Mesothelial cell of epicardium (in vitro differentiated cells): Measurements from ENCODE around the gene ARSG. TPM values are rescaled to one million over a fixed set of nuclear protein-coding genes. Genes with fewer than 3 reads are reported as not detected.
"Not testable (repeated sequence)": the region's sequence is repeated elsewhere in the genome, so short reads cannot be mapped to it uniquely, and the experiment has no call there.

Experiments
- DNase-seq, 2 experiments: peaks; one replicate each; pipeline ENCODE4 v3.0.0; 2021; ENCODE audit warnings: low spot score in 2 of 2; ENCODE audit not compliant: unreplicated experiment in 2 of 2
- H3K27ac Mint-ChIP-seq: 2 replicates; pipeline ENCODE4 v1.8.0; 2021; ENCODE audit warnings: mixed read lengths
- H3K27me3 Mint-ChIP-seq: 2 replicates; pipeline ENCODE4 v1.8.0; 2021; ENCODE audit warnings: low read depth, mixed read lengths
- H3K36me3 Mint-ChIP-seq: 2 replicates; pipeline ENCODE4 v1.8.0; 2021; ENCODE audit warnings: mixed read lengths
- H3K4me1 Mint-ChIP-seq: 2 replicates; pipeline ENCODE4 v1.8.0; 2021; ENCODE audit warnings: mixed read lengths
- H3K4me3 Mint-ChIP-seq: 2 replicates; pipeline ENCODE4 v1.8.0; 2021; ENCODE audit warnings: mild to moderate bottlenecking, moderate library complexity, mixed read lengths
- H3K9me3 Mint-ChIP-seq: 2 replicates; pipeline ENCODE4 v1.8.0; 2021; ENCODE audit warnings: mixed read lengths
- total RNA-seq: library from RNA; stranded (reverse); gene quantifications from 3 replicates; pipeline ENCODE4 v1.2.1, GENCODE V29; 2021
- TF ChIP-seq, protein P1 (sequence below): fragments of 200-600 bp; sonication (generic); IDR thresholded peaks from one replicate; pipeline ENCODE4 v1.5.0; 2021; ENCODE audit warnings: antibody characterized with exemption; ENCODE audit not compliant: unreplicated experiment

Gene ARSG
- total RNA-seq, 1 donor from 2014 or later: 7.8 TPM

DNA sequence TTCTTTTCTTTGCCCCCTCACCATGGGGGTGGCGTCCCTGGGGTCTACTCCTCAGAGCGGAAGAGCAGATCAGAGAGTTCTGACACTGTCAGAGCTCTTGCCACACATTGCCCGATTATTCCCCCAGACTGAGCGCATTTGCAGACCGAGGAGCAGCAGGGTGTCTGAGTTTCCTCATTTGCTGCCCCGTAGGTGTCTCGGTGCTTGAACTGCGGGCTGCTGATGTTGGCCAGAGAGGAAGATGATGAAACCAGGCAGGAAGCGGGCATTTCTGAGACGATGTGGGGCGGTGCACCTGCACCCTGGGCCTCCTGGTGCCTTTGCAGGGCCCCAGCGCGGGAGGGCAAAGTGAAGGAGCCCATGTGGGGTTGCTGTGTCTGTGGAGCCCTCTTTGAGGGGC, 55.2 kb downstream of the ARSG start:
- H3K4me1 Mint-ChIP-seq: no peaks in the 10 kb centered on the region
- no peaks in the 10 kb centered on the region for H3K27me3 Mint-ChIP-seq
- H3K36me3 Mint-ChIP-seq: no peaks in the 10 kb centered on the region
- no peaks in the 10 kb centered on the region for H3K9me3 Mint-ChIP-seq
- no peak overlapping the region for H3K4me3 Mint-ChIP-seq
- no peak for DNase-seq
- TF ChIP-seq, protein P1, sequence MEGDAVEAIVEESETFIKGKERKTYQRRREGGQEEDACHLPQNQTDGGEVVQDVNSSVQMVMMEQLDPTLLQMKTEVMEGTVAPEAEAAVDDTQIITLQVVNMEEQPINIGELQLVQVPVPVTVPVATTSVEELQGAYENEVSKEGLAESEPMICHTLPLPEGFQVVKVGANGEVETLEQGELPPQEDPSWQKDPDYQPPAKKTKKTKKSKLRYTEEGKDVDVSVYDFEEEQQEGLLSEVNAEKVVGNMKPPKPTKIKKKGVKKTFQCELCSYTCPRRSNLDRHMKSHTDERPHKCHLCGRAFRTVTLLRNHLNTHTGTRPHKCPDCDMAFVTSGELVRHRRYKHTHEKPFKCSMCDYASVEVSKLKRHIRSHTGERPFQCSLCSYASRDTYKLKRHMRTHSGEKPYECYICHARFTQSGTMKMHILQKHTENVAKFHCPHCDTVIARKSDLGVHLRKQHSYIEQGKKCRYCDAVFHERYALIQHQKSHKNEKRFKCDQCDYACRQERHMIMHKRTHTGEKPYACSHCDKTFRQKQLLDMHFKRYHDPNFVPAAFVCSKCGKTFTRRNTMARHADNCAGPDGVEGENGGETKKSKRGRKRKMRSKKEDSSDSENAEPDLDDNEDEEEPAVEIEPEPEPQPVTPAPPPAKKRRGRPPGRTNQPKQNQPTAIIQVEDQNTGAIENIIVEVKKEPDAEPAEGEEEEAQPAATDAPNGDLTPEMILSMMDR: no peak
- H3K27ac Mint-ChIP-seq: no peak overlapping the region

DNA sequence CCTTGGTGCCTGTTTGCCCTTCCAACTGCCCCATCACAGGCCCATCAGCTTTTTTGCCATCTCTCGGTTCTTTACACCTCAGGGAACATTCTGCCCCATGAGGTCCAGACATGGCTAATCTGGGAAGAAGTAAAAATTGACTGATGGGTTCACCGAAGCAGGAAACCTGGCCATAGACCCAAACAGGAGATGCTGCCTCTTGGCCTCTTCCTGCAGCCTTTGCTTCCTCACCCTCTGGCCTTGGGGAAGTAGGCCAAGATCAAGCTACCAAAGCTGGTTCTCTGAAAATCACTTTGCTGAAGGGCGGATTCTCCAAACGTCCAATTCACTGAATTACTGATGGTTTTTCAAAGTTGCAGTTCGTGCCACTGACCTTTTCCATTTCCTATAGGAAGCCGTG, 56.1 kb downstream of the ARSG start:
- Mint-ChIP-seq H3K4me1 (no peaks in the 10 kb centered on the region), H3K27ac (no peak overlapping the region), H3K9me3 (no peaks in the 10 kb centered on the region), H3K4me3 (no peak overlapping the region), H3K36me3 (no peaks in the 10 kb centered on the region), H3K27me3 (no peaks in the 10 kb centered on the region)
- TF ChIP-seq, protein P1: no peak
- no peak for DNase-seq

DNA sequence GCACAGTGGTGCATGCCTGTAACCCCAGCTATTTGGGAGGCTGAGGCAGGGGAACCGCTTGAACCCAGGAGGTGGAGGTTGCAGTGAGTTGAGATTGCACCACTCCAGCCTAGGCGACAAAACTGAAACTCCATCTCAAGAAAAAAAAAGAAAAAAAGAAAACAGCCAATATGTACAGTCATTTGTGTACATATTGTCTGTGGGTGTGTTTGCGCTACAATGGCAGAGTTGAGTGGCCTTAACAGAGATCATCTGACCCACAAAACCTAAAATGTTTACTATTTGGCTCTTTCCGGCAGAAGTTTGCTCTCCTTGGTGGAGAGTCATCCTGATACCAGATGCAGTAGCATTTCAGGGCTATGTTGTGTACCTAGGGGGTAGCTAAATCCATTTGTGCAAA, 57.9 kb downstream of the ARSG start:
- TF ChIP-seq, protein P1: no peak
- H3K36me3 Mint-ChIP-seq: no peaks in the 10 kb centered on the region
- no peaks in the 10 kb centered on the region for H3K27me3 Mint-ChIP-seq
- no peak overlapping the region for H3K4me3 Mint-ChIP-seq
- no peaks in the 10 kb centered on the region for H3K9me3 Mint-ChIP-seq
- no peak for DNase-seq
- H3K4me1 Mint-ChIP-seq: no peaks in the 10 kb centered on the region
- no peak overlapping the region for H3K27ac Mint-ChIP-seq

DNA sequence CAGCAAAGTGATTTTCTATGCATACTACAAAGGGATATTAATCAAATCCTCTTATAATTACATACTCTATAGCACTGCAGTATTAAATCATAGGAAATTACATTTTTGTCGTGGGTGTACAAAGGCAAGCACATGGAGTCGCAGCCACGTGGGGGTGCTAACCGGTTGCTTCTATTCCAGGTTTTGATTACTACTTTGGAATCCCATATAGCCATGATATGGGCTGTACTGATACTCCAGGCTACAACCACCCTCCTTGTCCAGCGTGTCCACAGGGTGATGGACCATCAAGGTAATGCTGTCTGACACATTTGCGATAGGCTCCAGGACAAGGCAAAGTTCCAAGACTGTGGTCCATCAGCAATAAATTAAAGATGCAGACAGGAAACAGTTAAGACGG, 60.1 kb downstream of the ARSG start:
- no peak overlapping the region for H3K27ac Mint-ChIP-seq
- H3K36me3 Mint-ChIP-seq: no peaks in the 10 kb centered on the region
- H3K4me3 Mint-ChIP-seq: no peak overlapping the region
- no peak for DNase-seq
- H3K27me3 Mint-ChIP-seq: no peaks in the 10 kb centered on the region
- H3K4me1 Mint-ChIP-seq: no peaks in the 10 kb centered on the region
- TF ChIP-seq, protein P1: no peak
- no peaks in the 10 kb centered on the region for H3K9me3 Mint-ChIP-seq

DNA sequence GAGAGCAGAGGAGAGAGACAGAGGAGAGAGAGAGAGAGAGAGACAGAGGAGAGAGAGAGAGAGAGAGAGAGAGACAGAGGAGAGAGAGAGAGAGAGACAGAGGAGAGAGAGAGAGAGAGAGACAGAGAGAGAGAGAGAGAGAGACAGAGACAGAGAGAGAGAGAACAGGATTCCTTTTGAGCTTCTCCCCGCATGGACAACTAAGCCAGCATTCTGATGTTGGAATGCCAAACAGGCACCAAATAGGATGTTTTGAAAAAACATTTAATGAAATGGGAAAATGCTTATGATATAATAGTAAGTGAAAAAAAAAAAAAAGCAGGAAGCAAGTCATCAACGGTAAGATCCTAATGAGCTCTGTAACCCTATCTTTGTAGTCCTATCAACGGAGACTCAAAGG, 60.7 kb downstream of the ARSG start:
- Mint-ChIP-seq H3K9me3 (no peaks in the 10 kb centered on the region), H3K27ac (no peak overlapping the region), H3K27me3 (no peaks in the 10 kb centered on the region), H3K4me1 (no peaks in the 10 kb centered on the region), H3K36me3 (no peaks in the 10 kb centered on the region), H3K4me3 (no peak overlapping the region)
- TF ChIP-seq, protein P1: no peak
- no peak for DNase-seq

DNA sequence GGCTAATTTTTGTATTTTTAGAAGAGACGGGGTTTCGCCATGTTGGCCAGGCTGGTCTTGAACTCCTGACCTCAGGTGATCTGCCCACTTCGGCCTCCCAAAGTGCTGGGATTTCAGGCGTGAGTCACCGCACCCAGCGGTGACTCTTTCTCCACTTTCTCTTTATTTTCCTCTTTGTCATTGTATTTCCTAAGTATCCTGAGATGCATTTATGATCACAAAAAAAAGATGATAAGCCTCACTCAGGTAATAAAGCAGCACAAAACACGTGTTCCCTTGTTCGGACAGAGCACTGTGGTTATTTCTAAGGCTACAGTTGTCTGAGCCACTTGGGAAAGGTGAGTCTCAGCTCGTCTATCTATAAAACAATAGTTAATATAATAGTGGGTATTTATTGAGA, 61.4 kb downstream of the ARSG start:
- not testable (repeated sequence) for H3K36me3 Mint-ChIP-seq, H3K9me3 Mint-ChIP-seq, H3K4me1 Mint-ChIP-seq, H3K27ac Mint-ChIP-seq, DNase-seq, H3K27me3 Mint-ChIP-seq, H3K4me3 Mint-ChIP-seq
